Vagina (tissue), 2 donors: Measurements from ENCODE around the gene NOXA1.

Experiments
- CTCF ChIP-seq, 3 experiments: fragments of 450-650 bp in 2 of 3; fragments of 200-600 bp in 1 of 3; sonication (generic) in 1 of 3; IDR thresholded peaks; one replicate each; pipeline ENCODE4 v1.5.1; 2017 to 2019; ENCODE audit warnings: antibody characterized with exemption in 3 of 3, mild to moderate bottlenecking in 2 of 3, moderate library complexity in 2 of 3
- POLR2A ChIP-seq, 2 donors: fragments of 450-650 bp; IDR thresholded peaks; one replicate each; pipeline ENCODE4 v1.6.1; 2017; ENCODE audit warnings: antibody characterized with exemption in 2 of 2, mild to moderate bottlenecking in 2 of 2, moderate library complexity in 2 of 2
- POLR2AphosphoS5 ChIP-seq, 2 donors: sonication (generic); formaldehyde crosslinking; IDR thresholded peaks; one replicate each; pipeline ENCODE4 v1.9.0; 2017; ENCODE audit warnings: antibody characterized with exemption in 2 of 2, mild to moderate bottlenecking in 2 of 2, low read depth in 1 of 2; ENCODE audit not compliant: insufficient read depth in 1 of 2

- TF ChIP-seq CTCF (IDR thresholded peaks at IDR 0.05) (no peak), POLR2A (IDR thresholded peaks at IDR 0.05) (no peak), POLR2AphosphoS5 (IDR thresholded peaks at IDR 0.05; ENCODE audit: insufficient read depth in 1 of 2, low read depth in 1 of 2) (no peak)
Observed at GRCh38 chr9:137467896-137468295, 44.7 kb downstream of the NOXA1 start.
